ENCODE measurements around the gene UBP1. TPM values are rescaled to one million over a fixed set of nuclear protein-coding genes. Genes with fewer than 3 reads are reported as not detected.

The UBP1 gene
- total and polyA plus RNA-seq, 9 of the 15 experiments (the other 6 are each of a cell fraction or from before 2014, with no cell fraction given), result 13.6 to 143 (median 79.6) TPM

DNA sequence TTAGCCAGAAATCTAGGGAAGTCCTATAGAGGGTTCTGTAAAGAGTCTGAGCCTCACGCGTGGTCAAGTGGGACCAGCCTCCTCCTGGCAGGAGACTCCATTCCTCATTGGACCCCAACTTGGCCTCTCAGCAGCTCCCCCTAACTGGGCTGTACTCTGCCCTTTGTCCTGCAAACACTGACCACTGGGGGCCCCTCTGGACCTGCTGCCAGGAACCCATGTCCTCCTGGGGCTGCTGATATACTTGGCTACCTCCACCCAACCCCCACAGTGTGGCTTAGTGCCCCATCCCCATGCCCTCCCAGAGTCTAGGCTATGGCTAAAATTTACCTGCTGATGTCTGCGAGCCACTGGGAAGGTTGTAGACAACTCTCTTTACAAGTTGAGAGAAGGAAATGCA, 62.7 kb downstream of the UBP1 start:
- no peak overlapping the region for H2AFZ ChIP-seq (ENCODE audit: low read depth, low read length)
- in situ Hi-C loops (cut with MboI), result loop anchor here (10.0 kb wide), 1 partner anchor 423 kb away; the partner anchor contains the start of gene CCR4
- intact Hi-C loops (cut with micrococcal nuclease), result loop anchor here (2.0 kb wide), 1 partner anchor 409 kb away; no protein-coding TSS in a partner anchor
- H3K27me3 ChIP-seq (ENCODE audit: control insufficient read depth in 2 of 2, insufficient read depth in 2 of 2, low read length in 2 of 2), result no peaks in the 10 kb centered on the region
- H3K36me3 ChIP-seq (ENCODE audit: control insufficient read depth, insufficient read depth, low read length), result no peaks in the 10 kb centered on the region
- DNase-seq (ENCODE audit: extremely low read depth in 1 of 4, low spot score in 3 of 4), result peak in 1 of 4 experiments; percentile 40
- no peaks in the 10 kb centered on the region for H3K9me3 ChIP-seq (replicated peaks; ENCODE audit: control insufficient read depth, insufficient read depth, low read depth, low read length)
- H3K79me2 ChIP-seq (ENCODE audit: control insufficient read depth, insufficient read depth, low read length), result no peaks in the 10 kb centered on the region
- H3K4me1 ChIP-seq (replicated peaks in 1 of 2; ENCODE audit: control insufficient read depth in 2 of 2, insufficient read depth in 2 of 2, low read length in 2 of 2), result no peaks in the 10 kb centered on the region; a peak in 2 of 5 replicates
- H3K9ac ChIP-seq (ENCODE audit: insufficient read depth in 1 of 2, low read depth in 2 of 2, low read length in 2 of 2), result no peak overlapping the region
- H3K4me2 ChIP-seq (ENCODE audit: insufficient read depth, low read length), result no peak overlapping the region
- H3K4me3 ChIP-seq, result no peak overlapping the region
- H3K27ac ChIP-seq (ENCODE audit: extremely low read depth, low read depth, low read length), result no peak overlapping the region
- WGBS (ENCODE audit: insufficient coverage, low coverage, missing lambda C conversion rate), result 62% methylated on average over 3 of the region's 3 CpGs
- BruUV-seq (replicated peaks), result no TSS peak
- no peak for FAIRE-seq
- ChIA-PET CTCF (ENCODE audit: low intra/inter-chr PET ratio) (no interaction called here), POLR2A (no interaction called here)
- TF ChIP-seq, protein P1, sequence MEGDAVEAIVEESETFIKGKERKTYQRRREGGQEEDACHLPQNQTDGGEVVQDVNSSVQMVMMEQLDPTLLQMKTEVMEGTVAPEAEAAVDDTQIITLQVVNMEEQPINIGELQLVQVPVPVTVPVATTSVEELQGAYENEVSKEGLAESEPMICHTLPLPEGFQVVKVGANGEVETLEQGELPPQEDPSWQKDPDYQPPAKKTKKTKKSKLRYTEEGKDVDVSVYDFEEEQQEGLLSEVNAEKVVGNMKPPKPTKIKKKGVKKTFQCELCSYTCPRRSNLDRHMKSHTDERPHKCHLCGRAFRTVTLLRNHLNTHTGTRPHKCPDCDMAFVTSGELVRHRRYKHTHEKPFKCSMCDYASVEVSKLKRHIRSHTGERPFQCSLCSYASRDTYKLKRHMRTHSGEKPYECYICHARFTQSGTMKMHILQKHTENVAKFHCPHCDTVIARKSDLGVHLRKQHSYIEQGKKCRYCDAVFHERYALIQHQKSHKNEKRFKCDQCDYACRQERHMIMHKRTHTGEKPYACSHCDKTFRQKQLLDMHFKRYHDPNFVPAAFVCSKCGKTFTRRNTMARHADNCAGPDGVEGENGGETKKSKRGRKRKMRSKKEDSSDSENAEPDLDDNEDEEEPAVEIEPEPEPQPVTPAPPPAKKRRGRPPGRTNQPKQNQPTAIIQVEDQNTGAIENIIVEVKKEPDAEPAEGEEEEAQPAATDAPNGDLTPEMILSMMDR (IDR thresholded peaks at IDR 0.05 in 2 of 3, conservative IDR thresholded peaks at IDR 0.05 in 1 of 3; ENCODE audit: insufficient read depth in 2 of 3, low read depth in 1 of 3, low read length in 3 of 3), result peak; percentile 49 to 90 (median 63)
- TF ChIP-seq RAD21 (CRISPR knock-in tag; conservative IDR thresholded peaks at IDR 0.05 in 1 of 2, IDR thresholded peaks at IDR 0.05 in 1 of 2) (peak; percentile 6 to 53; a peak in 2 of 4 replicates), ZNF77 (CRISPR knock-in tag; IDR thresholded peaks at IDR 0.05) (no peak)
- no peaks in the 10 kb centered on the region for H3K9me1 ChIP-seq (ENCODE audit: control insufficient read depth, insufficient read depth, low read length)
- H4K20me1 ChIP-seq (replicated peaks; ENCODE audit: control insufficient read depth, insufficient read depth, low read length), result no peaks in the 10 kb centered on the region
- ATAC-seq, result peak; percentile 85
